SIG-M5 (cell line): ENCODE results near the gene RBM6.
"Not testable (repeated sequence)": the region's sequence is repeated elsewhere in the genome, so short reads cannot be mapped to it uniquely, and the experiment has no call there.

ENCODE experiments used
- DNase-seq: peaks from one replicate; lab custom pipeline; 2025; lab: John Stamatoyannopoulos, UW

RBM6 gene

DNA sequence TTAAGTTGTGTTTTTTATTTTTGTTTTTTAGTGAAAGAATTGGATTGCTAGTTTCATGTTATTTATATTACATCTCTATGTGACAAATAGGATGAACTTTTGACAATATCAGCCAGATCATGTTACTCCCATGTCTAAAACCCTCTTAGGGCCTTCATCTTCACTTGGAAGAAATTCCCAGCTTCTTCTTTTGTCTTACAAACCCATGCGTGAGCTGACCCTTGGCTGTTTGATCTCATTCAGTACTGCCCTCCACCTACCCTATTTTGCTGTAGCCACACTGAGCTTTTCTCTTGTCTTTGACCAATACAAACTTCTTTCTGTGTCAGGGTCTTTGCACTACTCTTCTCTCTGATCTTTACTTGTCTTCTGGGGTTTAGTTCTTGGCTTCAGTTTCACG, 37.0 kb downstream of the RBM6 start:
- no peak for DNase-seq

DNA sequence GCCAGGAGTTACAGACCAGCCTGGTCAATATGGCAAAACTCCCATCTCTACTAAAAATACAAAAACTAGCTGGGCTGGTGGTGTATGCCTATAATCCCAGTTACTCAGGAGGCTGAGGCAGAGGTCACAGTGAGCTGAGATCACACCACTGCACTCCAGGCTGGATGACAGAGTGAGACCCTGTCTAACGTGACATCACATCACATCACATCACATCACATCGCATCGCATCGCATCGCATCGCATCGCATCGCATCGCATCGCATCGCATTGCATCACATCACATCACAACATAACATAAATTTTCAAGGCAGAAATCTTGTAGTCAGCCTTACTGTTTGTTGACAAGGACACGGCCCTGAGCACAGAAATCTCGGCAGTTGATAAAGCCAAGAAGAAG, 44.4 kb downstream of the RBM6 start:
- DNase-seq: no peak

DNA sequence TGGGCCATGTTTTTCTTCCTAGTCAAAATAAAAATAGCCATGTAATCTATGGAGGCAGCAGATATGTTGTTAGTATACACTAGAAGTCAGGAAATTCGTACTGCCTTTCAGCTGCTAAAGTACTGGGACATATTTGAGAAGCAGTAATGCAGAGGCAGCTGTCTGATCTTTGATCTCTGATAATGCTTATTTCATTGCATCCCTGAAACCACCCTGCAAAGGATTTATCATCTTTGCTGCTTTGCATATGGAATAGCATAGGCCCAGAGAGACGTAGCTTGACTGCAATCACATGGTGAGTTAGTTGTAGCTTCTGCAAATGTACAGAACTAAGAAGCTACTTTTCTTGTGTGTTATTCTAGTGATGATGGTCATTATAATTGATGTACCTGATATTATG, 52.4 kb downstream of the RBM6 start:
- no peak for DNase-seq

DNA sequence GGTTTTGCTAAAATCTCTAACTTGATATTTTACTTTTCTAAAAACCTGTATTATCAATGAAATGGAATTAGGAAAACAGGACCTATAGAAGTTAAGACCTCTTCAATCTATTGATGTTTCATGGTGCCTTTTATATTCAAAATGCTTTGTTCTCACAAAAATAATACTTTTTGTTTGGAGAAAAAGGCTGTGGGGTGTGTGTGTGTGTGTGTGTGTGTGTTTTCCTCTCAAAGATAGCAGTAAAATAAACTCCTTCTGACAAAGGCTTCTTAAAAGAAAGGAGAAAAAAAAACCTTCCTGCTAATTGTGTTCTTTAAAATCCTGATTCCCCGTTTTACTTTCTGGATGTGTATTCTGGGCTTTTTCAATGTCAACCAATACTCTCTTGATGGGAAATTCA, 54.5 kb downstream of the RBM6 start:
- DNase-seq: no peak

DNA sequence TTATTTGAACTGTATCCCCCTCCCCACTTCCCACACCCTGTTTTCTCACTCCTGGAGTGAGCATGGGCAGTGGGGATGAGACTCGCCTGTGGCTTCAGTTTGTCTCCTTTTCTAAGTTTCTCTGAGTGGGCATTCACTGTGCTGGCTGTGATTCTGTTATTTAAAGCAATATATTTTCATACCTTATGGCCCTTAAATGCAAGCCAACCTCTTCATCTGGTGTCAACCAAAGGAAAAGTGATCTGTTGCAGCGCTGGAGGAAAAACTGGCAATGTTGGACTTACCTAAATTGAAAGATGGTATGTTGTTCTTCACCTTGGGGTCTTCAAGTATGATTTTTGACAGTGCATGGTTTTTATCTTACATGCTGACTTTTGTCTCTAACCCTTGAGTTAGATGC, 56.1 kb downstream of the RBM6 start:
- DNase-seq: no peak

DNA sequence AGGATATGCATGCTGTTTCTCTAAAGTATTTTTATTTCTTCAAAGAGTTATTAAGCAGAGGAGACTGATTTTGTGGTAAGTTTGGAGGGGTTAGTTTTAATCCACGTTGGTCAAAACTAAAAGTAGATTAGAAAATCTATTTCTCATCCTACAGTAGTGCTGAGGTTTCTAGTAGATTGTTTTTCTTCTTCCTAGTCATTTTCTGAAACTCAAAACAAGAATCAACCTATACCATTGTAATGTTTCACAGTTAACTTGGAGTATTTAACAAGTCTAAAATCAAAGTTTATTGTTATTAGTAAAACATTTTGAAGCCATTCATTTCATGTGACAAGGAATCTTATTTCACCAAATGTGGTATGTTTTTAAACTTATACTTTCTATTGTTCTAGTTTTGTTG, 57.9 kb downstream of the RBM6 start:
- DNase-seq: no peak

DNA sequence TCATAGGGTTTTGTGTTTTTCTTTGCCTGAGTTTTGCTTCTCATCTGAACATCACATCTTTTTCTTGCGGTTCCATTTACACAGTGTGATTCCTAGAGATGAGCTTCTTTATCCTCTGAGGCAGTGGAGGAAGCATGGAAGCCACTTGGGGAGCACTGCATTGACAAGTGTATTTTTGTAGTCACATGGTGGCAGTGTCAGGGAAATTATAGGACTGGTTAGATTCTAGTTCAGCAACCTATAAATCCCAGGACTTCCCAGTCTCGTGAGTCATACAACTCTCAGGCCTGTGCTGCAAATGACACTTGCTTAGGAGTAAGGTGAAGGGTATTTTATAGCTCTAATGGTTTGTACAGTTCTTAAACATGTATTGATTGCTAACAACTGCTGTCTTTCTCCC, 58.4 kb downstream of the RBM6 start:
- no peak for DNase-seq

DNA sequence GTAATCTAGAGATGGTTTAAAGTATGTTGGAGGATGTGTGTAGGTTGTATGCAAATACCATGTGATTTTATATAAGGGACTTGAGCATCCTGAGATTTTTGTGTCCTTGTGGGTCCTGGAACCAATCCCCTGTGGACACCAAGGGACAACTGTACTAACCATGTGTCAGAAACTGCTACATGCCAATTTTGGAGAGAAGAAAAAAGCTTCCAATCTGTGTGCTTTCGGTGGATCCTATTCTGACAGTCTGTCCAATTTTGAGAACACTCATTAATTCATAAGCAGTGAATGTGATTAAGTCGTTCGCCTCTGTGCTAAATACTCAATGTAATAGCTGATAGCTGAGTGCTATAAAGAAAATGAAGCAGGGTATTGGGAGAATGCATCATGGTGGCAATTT, 61.6 kb downstream of the RBM6 start:
- DNase-seq: no peak

DNA sequence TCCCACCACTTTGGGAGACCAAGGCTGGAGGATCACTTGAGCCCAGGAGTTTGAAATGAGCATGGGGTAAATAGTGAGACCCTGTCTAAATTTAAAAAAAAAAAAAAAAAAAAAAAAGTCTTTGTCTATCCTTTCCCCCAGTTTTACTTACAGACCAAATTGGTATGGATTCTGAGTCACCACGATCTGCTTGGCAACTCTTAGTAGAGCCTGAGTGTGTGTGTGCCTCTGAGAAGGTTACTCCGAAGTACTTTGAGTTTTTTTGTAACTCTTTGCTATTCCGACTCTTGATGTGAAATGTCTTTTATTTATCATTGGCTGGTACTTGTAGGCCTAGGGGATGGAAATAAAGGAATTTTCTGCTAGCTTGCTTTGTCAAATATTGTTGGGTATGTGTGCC, 63.3 kb downstream of the RBM6 start:
- DNase-seq: no peak

DNA sequence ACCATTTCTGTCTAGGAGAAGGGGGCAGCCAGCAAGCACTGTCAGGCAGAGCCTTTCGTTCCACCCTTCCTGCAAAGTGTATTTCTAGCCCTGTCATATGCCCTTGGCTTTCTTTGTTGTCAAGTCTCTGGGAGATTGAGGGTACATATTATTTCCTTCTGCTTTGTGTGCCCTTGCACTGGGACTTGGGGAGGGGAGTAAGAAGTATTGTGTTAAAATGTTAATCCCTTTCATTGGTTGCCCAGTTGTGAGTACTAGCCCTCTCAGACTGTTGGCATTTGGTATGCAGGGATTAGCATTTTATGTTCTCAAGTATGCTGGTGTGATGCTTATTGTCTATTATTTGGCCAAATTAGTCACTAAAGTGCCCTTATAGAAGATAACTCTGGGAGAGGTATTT, 63.9 kb downstream of the RBM6 start:
- no peak for DNase-seq

DNA sequence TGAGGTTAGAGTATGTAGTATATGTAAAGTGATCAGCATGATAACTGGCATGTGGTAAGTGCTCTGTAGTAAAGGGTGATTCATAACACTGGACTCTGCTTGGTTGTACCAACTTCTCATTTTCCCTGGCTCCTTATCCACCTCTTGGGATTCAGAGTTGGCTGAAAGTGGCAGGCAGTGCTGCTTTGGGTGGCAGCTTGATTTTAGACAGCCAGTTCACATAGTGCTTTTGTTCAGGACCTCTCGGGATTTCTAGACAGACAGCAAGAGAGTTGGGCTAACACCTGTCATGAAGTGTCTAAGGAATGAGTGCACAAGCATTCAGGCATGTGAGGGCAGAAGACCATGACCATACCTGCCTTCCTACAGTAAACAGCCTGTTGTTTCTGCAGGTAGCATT, 69.0 kb downstream of the RBM6 start:
- no peak for DNase-seq

DNA sequence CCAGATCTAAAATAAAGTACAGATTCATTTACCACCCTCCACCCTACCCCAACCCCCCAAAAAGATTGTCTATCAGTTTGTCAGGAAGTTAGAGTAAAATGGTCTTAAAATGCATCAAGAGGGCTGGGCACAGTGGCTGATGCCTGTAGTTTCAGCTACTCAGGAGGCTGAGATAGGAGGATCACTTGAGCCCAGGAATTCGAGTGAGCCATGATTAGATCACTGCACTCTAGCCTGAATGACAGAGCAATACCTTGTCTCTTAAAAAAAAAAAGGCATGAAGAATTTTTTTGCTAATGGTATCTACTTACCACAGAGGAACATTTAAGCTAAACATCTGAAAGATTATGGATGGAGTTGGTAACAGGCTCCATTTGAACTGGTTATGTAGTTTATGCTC, 71.0 kb downstream of the RBM6 start:
- no peak for DNase-seq

DNA sequence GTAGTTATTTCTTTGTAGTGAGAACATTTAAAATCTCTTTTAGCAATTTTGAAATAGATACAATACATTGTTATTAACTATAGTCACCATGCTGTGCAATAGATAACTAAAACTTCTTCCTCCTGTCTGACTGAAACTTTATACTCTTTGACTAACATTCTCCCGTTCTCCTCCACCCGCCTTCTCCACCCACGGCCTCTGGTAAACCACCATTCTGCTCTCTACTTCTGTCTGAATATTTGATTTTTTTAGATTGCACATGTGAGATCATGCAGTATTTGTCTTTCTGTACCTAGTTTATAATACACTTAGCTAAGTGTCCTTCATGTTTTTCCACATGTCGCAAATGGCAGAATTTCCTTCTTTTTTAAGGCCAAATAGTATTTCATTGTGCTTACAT, 76.0 kb downstream of the RBM6 start:
- DNase-seq: no peak

DNA sequence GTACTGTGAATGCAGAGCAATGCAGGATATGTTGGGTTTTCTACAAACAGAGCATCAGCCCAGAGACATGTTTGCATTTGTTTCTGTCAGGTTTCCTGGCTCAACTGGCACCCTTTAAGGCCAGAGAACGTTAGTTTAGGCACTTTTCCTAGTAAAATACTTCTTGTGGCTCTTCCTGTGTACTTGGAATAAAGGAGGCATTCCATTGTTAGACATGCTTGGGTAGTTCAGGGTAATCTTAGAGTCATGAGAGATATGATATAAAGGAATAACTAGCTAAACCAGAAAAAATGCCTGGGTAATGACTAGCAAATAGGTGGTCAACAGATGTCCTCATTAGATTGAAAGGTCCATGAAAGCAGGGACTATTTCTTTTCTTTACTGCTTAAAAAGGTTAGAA, 88.4 kb downstream of the RBM6 start:
- no peak for DNase-seq

DNA sequence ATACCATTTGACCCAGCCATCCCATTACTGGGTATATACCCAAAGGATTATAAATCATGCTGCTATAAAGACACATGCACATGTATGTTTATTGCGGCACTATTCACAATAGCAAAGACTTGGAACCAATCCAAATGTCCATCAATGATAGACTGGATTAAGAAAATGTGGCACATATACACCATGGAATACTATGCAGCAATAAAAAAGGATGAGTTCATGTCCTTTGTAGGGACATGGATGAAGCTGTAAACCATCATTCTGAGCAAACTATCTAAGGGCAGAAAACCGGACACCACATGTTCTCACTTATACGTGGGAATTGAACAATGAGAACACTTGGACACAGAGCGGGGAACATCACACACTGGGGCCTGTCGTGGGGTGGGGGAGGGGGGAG, 91.3 kb downstream of the RBM6 start:
- DNase-seq: not testable (repeated sequence)

DNA sequence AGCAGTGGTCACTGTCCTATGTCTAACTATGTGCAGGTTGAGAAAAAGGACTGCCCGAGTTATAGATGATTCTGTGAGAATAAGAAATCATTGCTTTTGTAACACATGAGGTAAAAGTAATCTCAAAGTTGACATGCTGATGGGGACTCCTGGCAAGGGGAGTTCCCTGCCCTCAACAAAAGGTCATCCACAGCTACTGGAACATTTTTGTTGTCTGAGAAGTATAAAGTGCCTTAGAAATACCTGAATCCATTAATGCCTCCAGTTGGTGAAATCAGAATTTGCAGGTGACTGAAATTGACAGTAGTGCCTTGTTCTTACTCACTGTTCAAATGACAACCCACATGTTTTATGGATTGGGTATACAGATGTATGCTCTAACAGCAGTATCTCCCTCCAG, 105.0 kb downstream of the RBM6 start:
- no peak for DNase-seq

DNA sequence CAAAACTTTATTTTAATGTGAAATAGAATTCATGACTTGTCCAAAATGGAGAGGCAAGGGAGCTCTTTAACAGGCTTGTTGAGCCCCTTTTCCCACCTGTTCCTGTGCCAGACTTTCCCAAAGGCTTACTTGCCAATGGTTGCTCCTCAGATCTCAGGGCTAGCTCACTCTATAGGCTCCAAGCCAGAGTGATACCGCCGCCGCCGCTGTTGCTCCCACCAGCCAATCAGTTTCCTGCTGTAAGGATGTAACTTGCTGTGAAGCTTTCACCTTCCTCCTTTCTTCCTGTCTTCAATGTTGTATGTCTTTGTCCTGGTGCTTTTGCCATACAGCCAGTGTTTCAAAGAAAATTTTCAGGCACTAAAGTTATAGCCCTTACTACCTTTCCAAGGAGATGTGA, 107.5 kb downstream of the RBM6 start:
- DNase-seq: no peak

DNA sequence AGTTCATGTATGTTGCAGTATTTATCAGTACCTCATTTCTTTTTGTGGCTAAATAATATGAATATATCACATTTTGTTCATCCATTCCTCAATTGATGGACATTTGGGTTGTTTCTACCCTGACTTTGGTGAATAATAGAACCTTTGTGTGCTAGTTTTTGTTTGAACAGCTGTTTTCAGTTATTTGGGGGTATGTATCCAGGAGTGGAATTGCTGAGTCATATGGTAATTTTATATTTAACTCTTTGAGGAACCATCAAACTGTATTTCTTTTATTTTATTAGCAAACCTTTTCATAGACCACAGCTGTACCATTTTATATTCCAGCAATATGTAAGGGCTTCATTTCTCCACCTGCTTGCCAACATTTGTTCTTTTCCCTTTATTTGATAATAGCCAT, 110.4 kb downstream of the RBM6 start:
- no peak for DNase-seq

DNA sequence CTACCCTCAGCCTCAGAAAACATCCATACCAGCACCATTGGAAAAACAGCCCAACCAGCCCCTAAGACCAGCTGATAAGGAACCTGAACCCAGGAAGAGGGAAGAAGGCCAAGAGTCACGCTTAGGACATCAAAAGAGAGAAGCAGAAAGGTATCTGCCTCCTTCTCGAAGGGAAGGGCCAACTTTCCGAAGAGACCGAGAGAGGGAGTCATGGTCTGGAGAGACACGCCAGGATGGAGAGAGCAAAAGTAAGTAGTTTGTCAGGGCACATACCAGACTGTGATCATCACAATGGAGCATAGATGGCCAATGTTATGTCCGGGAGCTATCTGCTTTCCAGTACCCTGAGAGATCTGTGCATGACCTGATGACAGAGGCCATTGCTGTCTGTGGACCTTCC, 117.8 kb downstream of the RBM6 start:
- no peak for DNase-seq

DNA sequence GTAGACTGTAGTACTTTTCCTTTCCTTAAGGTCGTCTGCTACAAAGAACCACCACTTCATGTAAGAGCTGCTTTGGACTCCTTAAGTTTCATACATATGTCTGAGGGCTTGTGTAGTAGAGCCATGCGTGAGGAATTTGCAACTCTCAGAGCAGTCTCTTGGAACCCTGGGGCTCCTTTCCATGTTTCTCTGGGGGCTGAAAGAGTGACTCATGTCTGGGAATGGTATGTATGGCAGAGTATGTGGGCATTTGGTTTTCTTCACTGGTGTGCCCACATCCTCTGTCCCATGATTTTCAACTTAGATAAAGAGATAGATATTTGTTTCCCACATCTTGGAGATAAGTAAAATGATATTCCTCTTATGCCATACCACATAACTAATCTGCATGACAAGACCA, 128.2 kb downstream of the RBM6 start:
- no peak for DNase-seq

DNA sequence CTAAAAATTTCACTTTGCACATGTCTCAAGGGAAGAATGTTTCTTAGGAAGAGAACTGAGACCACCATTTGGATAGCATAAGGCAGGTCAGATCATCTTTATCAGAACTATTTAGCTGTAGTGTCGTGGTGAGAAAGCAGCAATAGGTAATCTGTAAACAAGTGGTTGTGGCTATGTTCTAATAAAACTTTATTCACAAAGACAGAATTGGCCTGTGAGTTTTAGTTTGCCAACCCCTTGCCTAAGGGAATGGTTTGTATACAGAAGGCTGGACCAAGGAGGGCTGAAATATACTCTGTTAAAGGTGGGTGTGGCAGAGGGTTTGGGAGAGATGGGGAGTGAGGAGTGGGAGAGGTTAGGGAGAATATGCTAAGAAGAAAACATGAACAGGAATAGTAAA, 138.1 kb downstream of the RBM6 start:
- no peak for DNase-seq

DNA sequence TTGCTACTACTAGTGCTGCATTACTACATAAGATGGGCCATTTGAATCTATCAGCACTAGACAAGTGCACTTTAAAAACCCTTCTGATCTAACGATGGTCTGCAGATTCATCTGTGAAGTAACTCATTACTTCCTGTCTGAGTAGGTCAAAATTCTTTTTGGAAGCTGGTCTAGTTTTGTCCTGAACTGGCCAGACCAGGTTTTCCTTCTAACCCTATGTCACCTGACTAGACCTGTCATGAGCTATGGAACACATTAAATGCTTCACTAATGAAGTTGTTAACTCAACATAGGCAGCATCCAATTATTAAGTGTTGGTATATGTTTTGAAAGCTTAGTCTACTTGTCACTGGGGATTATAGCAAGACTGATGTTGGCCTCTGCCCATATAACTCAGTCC, 138.7 kb downstream of the RBM6 start:
- no peak for DNase-seq

DNA sequence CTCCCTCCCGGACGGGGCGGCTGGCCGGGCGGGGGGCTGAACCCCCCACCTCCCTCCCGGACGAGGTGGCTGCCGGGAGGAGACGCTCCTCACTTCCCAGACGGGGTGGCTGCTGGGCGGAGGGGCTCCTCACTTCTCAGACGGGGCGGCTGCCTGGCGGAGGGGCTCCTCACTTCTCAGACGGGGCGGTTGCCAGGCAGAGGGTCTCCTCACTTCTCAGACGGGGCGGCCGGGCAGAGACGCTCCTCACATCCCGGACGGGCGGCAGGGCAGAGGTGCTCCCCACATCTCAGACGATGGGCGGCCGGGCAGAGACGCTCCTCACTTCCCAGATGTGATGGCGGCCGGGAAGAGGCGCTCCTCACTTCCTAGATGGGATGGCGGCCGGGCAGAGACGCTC, 145.0 kb downstream of the RBM6 start:
- not testable (repeated sequence) for DNase-seq

DNA sequence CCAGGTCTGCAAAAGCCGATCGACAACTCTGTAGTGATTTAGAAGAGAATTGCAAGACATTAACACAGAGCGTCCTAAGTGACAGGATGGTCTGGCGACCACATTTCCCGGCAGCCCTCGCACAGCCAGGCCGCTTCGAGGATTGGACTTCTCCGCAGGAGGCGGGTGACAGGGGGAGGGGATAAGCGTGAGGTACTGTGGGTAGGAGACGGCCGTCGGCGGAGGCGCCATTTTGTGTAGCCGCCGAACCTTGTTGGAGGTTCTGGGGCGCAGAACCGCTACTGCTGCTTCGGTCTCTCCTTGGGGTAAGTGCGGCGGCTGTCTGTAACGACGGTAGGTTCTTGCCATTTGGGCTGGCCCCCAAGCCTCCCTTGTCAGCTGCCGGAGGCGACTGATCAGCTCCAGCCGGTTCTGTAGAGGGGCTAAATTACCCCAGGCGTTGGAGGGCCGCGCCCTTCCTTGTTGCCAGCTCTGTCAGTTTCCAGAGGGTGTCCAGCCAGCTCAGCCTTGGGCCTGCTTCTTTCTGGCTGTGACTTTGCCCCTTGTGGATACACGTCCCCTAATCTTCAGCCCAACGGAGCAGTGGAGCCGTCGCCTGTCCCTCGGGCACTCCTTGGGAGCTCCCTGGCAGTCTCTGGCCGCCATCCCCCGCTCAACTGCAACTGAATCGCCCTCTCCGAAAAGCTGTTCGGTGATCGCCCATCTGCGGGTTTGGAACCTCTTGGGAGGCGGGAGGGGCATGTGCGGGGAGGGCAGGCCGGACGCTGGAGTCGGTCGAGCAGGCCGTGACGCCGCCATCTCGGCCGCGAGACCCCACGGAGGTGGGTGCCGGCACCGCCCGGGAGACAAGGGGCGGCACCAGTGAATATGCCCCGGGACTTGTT, 149.0 kb downstream of the RBM6 start, which contains the start of gene RBM5:
RBM5 (plus strand) TSS at position 195 of the 884 bp plus-strand sequence. CDS start 1,516 bp downstream, outside the sequence.
- peak; percentile 68 for DNase-seq
